GM21390 (cell line): ENCODE measurements around the gene ENAH.
"Not testable (repeated sequence)": the region's sequence is repeated elsewhere in the genome, so short reads cannot be mapped to it uniquely, and the experiment has no call there.

Source experiments
- ATAC-seq: cut with Tn5 transposase; IDR thresholded peaks from one replicate; pipeline ENCODE4 v1.9.1; 2021; ENCODE audit not compliant: unreplicated experiment

The ENAH gene

DNA sequence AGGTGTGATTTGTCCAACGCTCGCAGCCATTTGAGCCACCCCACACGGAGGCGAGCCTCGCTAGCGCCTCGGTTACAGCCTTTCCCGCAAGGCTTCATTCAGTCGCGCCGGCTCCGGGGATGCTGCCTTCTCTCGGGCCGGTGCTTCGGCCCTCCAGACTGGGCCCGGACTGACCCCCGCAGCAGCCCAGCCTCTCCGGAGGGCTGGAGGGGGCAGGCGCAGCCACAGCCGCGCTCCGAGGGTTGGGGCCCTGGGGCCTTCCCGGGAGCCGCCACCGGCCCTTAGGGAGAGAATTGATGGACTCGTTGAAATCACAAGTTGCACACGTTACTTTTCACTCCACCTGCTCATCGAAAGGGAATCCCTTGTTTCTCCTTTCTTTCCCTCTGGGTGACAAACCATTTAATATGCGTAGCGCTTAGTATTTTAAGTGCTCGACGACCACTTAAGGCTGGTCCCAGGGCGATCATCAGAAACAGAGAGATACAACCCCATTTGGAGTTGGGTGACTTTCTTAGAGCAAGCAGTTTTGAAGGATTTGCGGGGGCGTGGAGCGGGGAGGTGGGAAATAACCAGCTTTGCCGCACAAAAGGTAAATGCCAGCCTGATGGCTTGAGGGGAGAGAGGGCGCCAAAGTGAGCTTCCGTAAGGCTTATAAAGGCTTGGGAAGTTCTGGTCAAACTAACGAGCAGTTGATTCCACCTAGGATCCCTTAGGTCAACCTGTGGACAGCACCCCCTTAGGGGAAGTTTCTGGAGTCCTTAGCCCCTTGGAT lies 24.6 kb upstream of the ENAH start:
- ATAC-seq: no peak

DNA sequence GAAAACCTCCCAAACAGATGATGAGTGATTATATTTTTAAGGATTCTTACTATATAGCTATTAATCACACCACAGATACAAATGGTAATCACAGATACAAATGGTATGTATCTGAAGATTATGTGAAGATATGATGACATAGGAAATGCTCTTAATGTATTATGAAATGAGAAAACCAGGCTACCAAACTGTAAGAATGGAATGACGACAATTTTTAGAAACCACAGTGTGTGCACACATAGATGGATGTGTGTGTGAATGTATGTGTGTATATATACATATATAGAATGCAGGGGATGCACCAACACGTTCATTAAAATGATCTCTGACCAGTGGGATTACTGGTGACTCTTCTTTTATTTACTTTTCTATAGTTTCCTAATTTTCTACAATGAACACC lies 21.5 kb upstream of the ENAH start:
- no peak for ATAC-seq

DNA sequence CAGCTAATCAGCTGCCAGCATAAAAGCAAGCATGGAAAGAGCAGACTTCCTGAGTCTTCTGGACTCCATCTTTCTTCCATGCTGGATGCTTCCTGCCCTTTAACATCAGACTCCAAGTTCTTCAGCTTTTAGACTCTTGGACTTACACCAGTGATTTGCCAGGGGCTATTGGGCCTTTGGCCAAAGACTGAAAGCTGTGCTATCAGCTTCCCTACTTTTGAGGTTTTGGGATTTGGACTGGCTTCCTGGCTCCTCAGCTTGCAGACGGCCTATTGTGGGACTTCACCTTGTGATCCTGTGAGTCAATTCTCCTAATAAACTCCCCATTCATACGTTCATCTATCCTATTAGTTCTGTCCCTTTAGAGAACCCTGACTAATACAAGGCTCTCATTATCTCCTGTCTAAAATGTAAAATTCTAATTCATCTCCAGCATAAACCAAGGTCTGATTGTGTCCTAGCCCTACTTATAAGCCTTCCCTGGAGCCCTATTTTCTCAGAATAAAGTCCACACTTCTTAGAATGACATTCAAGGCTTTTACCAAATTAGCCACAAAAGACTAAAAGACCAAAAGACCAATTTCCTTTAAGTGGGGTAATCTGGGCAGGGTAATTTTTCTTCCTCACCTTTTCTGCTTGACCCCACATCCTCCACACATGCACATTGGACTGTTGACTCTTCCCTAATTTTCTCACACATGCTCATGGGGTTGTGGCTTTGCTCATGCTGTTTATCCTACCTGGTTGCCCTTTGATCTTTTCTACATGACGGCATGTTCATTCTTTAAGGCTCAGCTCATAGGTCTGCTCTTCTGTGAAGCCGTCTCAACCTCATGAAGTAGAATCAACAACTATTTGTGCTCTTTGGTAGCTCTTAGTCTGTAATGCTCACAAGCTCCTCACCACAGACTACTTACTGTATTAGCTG lies 18.1 kb upstream of the ENAH start:
- ATAC-seq: no peak

DNA sequence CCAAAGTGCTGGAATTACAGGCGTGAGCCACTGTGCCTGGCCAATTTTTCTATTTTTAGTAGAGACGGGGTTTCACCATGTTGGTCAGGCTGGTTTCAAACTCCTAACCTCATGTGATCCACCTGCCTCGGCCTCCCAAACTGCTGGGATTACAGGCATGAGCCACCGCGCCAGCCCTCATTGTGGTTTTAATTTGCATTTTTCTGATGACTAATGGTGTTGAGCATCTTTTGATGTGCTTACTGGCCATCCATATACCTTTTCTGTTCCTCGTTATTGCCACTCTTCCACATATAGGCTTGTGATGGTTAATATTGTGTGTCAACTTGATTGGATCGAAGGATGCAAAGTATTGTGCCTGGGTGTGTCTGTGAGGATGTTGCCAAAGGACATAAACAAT lies 17.4 kb upstream of the ENAH start:
- no peak for ATAC-seq

DNA sequence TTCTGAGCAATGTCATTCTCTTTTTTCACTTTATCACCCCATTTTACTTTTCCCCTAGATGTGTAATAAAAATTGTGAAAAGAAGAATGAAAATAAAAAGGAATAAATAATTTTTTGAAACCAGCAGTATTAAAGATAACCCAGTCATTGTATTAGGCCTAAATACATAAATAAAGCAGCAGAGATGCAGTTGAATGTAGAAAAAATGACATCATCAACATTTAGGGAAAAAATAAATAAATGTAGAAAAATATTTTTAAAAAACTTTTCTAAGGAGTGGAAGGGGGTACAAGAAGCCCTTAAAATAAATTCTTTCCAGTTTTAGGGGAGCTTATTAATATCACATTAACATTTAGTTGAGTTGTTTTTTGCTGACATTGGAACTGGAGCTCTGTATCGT lies 15.3 kb upstream of the ENAH start:
- no peak for ATAC-seq

DNA sequence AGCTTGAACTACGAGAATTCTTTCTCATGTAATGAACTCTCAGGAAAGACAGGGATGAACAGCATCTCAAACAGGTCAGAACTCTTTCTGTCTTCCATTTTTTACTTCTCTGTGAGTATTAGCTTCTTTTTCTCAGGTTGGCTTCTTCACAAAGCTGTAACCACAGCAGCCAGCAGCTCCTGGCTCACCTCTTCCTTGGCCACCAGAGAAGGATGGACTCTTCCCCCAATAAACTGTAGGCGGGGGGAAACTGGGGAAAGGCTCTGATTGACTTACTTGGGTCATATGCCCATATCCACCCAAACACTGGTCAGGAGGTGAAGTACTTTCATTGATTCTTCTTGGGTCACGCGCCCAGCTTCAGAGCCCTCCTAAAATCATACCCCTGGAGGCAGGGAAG lies 14.4 kb upstream of the ENAH start:
- ATAC-seq: no peak

DNA sequence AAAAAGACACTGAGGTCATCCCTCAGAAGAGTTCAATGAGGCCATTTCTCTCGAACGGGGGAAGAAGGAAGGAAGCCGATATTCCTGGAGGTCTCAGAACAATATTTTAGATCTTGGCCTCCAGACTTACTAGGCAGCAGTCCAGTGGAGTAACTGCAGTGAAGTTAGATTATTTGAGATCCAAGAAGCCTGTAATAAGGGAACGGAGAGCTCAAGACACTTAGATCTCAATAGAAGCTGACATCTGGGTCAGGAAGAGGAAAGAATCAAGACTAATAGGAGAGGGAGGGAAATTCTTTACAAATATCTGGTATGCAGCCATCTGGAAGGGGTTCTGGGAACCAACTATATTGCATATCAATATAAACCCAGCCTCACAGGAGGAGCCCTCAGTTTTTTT lies 13.6 kb upstream of the ENAH start:
- no peak for ATAC-seq

DNA sequence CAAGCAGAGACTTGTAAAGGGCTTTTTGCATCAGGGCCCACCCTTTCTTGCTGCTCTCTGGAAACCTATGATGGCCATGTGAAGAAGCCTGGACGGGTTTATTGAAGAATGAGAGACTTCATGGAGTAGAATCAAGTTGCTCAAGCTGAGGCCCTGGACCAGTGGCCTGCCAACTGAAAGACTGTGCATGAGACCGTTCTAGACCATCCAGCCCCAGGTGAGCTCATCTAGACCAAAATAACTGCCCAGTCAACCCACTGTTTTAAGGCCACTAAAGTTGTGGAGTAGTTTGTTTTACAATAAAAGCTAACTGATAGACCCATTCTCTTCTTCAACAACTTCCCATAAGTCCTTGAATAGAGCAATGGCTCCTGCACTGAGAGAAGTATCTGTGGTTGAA lies 11.8 kb upstream of the ENAH start:
- ATAC-seq: no peak

DNA sequence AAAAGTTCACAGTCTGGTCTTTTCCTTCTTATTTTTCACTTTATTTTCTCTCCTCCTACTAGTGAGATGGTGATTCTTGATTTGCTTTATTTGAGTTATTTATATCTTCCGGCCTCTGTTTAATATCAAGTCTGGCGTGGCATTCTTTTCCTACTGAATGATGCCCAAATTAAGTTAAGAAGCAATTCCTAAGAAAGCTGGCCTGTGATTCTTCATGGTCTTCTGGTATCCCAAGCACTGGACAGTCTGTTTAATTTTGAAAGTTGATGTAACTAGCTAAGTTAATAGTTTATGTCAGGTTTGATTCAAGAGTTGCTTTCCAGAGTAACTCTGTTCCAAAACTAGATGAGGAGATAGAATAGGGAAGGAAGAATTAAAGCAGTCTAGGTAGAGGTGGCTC lies 9.2 kb upstream of the ENAH start:
- ATAC-seq: no peak

DNA sequence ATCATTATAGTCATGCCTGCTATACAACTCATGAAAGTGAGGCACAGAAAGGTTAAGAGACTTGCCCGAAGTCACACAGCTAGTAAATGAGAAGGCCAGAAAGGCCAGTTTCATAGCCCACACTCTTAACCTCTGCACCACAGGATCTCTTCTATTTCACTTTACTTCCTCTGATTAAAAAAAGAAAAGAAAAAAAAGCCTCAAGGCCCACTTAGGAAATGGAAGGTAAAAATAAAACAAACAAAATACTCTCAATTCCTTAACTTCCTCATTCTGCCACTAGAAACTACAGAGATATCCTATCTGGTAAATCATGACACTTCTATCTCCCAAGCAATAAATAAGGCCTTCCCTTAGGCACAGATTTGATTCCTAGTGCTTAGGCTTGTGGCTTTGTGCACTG lies 7.6 kb upstream of the ENAH start:
- ATAC-seq: no peak

DNA sequence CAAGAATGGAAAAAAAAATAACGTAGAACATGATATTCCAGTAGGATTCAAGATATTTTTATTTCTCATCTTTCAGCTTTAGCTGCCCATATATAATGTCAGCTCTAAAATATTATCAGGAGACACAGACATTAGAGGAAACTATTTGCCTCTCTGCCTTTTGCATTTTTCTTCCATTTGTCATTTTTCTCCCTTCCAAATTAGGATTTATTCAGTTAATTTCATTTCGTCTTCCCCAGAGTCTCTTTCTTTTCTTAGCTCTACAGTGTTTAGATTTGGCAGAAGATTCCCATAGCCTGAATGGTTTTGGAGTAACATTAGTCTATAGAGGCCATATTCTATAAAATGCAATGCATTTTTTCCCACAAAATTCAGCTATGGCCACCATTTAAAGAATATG lies 5.1 kb upstream of the ENAH start:
- ATAC-seq: no peak

DNA sequence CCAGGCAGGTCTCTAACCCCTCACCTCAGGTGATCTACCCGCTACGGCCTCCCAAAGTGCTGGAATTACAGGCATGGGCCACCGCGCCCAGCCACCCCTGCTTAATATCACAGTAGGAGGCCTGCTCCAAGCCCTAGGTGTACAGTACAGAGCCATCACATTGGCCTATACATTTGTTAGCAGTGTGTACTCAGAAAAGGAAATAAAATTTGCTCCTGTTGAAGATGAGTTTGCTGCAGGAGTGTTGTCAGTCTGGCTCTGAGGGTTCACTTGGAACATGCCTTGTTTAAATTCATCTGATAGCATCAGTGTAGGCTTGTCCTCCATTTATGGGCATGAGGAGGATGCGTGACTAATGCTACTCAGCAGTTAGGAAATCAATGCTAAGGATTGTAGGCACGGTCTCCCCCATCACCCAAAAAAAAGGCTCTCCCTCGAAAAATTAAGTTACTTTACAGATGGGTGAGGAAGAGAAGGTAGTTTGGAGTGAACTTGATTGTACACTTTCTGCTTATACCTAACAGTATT lies 4.6 kb upstream of the ENAH start:
- ATAC-seq: no peak

DNA sequence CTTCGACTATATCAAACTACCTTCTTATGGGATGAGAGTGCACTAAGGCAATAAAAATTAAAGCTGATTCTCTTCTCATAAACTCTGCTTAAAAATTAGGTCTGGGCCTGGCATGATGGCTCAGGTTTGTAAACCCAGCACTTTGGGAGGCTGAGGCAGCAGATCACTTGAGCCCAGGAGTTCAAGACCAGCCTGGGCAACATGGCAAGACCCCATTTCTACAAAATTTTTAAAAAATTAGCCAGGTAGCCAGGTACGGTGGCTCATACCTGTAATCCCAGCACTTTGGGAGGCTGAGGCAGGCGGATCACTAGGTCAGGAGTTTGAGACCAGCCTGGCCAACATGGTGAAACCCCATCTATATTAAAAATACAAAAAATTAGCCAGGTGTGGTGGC lies 3.3 kb upstream of the ENAH start:
- ATAC-seq: not testable (repeated sequence)

DNA sequence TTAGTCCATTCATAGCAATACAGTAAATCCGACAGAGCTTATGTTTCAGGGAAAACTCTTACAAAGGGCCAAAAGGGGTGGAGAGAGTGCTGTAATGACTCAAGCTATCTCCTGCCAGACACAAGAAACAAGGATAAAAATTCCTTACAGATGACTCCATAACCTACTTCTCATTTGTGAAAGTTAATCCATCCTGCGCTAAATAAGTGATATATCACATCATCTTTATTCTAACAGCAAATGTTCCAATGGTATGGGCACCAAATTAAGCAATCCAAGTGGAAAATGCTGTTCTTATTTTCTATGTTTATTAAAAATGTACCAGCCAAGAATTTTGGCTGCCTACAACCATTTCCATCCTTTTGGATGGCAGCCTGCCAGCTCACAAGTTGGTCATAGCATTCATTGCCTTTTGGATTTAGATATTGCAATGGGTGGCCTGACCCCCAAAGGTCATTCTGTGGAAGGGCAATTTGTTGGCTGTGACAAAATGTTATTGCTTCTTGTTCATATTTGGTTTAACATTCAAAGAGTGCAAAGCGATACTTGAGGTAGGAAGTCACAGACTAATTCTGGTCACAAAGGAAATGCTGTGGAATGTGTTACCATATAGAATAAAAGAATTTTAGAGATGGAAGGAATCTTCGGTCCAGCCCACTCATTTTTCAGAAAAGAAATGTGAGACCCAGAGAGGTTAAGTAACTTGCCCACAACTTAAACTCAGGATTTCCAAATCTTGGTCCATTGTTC lies 2.8 kb upstream of the ENAH start:
- ATAC-seq: no peak

DNA sequence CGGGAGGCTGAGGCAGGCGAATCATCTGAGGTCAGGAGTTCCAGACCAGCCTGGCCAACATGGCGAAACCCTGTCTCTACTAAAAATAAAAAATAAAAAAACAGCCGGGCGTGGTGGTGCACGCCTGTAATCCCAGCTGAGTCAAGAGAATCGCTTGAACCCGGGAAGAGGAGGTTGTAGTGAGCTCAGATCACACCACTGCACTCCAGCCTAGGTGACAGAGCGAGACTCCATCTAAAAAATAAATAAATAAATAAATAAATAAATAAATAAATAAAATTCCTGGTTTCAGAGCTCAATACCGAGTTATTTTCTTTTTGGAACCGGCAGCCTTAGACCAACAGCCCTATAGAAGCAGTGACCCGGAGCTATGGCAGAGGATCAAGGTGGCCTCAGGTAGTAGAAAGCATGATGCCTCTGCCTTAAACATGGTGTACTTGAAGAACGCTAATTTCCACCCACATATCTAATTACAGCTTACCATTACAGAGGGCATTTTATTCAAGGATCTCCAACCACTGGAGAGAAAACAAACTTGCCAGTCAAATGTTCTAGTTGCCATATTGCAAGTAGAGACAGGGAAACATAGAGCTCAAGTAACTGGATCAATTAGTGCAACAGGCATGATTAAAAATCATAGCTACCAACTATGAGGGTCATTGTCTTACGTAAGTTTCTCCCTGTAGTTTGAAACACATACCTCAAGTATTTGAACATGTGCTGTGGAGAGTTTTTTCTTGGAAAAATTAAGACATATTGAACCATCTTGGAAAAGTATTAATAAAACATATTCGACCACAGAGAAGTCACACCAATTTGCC lies 2.0 kb upstream of the ENAH start:
- ATAC-seq: no peak

DNA sequence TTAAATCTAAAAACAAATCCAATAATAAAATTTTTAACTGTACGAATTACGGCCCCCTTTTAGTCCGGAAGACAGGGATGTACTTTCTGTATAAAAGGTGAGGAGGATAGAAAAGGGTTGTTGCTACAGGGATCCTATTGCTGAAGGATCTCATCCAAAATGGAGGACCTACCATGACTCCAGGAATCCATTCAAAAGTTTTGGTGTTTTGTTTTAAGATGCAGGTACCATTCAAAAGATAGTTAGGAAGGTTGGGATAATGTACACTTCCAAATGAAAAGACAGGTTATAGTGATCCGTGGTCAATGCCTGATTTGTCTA lies 1.3 kb upstream of the ENAH start:
- no peak for ATAC-seq

DNA sequence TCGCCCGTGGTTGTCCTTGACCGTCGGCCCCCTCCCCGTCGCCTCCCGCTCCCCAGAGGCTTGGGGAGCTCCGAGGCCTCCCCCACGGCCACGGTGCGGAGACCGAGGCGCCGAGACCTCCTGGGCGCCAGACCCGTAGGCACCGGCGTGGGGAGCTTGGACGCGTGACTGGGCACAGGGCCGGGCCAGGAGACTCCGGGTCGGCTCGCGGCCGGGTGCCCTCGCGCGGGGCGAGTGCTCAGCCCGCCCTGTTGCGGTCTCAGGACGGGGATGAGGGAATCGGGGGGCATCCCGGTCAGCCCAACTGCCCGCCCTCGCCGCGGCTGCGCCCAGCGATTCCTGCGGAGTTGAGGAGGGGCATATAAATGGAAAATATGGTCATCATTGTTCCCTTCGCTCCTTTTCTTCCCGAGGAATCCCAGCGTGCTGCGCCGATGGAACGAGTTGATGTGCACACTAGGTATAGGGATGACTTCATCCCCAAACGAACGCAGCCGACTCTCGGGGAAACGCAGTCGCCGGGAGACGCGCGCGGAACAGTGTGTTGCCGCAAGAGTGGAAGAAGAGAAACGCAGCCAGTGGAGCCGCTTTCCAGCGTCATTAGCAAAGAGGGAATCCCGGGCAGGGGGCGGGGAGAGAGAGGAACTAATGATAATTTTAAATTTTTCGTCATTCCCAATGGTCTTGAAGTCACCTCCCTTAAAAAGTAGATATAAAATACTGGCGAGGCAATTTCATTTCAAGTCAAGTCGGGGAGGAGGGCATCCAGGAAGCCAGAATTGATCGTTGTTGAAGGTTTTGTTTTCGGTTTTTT lies 747 bp upstream of the ENAH start:
- peak; percentile 31 for ATAC-seq

DNA sequence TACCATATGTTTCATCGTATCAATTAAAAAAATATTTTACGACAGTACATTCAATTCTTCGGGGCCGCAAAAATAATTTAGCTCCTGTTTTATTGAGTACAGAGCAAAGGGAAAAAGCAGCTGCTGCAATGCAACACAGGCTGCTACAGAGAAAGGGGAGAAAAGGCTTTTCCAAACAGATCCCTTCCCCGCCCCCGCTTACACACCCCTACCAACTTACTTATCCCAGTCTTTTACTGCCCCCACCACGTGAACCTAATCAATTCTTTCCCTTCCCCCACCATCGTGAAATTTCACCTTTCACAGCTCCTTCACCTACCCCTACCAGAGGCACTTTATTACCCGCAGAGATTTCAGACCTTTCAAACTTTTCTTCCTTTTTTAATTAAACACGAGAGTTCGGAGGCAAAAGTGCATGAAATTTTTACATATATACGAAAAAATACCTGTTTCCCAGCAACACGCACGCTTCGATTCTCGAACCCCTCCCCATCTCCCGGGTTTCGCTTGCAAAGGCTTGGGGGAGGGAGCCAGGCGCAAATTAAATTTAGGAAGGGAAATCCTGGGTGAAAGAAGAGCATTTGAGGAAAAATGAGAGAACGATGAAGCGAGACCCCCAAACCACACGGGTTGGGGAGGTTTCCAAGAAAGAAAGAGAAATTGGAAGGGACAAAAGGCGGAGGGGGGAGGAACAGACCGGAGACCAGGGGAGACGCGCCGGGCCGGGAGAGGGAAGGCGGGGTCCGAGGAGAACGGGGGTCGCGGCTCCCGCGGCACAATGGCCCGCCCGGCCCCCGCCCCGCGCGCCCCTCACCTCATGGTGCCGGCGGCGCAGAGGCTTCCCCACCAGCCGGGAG lies 823 bp downstream of the ENAH start:
- ATAC-seq: no peak

DNA sequence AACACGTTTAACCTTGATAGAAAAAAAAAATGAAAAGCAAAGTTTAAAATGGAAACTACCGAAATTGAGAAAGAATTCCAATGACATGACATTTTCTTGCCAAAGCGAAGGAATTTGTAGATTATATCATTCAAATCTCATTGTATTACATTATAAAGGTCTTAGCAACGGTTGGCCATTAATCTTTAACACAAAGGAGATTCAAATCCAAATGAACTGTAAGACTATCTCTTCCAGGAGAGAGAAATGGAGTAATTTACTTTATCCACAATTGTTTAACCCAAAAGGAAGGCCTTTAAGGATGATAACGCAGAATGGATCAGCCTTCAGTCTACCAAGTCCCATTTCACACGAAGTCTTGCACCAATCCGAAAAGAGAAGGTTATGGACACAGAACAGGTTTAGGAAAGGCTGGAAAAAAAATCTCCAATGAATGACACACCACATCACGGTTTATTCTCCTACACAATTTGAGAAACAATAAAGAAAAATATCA lies 1.5 kb downstream of the ENAH start:
- no peak for ATAC-seq
